Cerebellar nuclear complex (tissue), 1 donor: ENCODE data around the gene RANBP6.

Source experiments
- DNase-seq, 2 experiments: peaks; one replicate each; lab custom pipeline; 2025; lab: John Stamatoyannopoulos, UW

RANBP6 gene

DNA sequence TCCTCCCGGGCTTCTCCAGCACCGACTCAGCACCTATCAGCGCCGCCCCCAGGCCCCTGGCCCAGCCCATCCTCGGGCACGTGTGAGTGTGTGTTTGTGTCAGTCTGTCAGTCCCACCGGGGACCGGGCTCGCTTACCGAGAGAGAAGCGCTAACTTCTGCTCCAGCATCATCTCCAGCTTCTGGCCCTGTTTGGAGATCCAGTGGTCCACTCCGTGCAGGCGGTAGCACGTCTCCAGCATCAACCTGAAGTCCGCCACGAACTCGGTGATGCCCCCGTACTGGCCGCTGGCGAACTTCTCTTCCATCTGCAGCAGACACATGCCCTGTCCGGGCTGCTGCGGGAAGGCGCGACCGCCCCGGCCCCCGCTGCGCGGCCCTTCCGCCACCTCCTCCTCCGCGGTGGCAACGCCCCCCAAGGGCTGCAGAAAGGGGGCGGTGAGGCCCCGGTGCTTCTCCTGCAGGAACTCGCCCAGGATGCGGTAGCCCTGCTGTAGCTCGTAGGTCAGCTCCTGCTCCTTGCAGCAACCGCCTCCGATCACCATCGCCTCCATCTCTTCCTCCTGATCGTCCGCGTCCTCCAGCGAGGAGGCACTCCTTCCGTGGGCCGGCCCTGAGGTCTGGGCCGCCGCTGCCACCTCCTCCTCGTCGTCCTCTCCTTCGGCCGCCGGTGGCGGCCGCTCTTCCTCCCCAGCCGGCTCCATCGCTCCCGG is 8.2 kb downstream of the RANBP6 start:
- peak in 1 of 2 experiments; percentile 12 for DNase-seq

DNA sequence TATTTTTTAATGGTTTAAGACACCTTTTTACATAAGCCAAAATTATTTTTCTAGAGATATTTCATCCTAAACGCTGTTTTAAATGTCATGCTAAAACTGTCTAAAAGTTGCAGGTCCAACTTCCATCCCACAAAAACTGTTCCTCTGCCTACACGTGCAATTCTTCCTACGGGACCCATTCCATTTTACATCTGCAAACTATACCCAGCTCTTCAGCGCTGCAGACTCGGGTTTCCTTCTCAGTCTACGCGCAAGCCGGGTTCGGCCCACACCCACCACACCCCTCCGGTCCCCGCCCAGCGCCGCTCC is 8.7 kb downstream of the RANBP6 start:
- DNase-seq = no peak

DNA sequence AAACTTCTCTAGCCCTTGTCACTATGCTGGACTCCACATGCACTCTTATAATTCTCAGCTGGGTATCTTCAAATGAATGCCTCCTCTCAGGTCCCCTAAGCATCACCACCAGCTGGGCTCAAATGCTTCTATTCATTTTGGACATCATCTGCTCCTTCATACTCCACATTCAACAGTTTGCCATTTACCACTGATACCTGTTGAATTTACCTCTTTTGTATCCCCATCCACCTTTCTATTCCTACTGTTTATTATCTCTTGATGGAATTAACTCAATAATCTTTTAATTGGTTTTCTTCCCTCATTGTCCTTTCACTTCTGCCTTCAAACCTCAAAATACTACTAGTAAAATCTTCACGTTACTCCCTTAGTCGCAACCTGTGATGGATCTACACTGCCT is 14.5 kb downstream of the RANBP6 start:
- no peak for DNase-seq

DNA sequence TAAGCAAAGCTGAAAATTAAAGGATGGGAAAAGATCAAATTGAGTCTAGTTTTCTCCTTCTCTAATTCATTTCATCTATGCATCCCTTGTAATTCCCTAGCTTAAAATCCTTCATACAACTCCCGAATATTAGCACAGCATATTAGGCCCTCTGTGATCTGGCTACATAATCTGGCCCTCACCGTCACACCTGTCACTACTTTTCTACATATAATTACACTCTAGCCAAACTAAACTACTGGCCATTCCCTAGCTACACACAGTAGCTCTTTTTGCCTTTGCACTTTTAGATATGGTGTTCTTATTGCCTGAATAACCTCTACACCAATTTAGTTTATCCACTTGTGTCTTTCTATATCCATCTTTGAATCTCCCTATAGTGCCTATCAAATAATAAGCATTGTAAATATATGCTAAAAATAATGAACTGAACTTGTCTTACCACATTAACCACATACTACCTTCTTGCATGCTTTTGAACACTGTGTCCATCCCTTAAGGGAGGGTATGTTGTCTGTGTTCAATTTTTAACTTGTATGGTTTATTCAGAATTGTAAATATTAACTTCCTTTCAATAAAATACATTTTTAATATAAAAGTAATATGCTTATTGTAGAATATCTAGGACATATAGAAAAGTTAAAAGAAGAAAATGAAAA is 15.9 kb downstream of the RANBP6 start:
- DNase-seq = no peak

DNA sequence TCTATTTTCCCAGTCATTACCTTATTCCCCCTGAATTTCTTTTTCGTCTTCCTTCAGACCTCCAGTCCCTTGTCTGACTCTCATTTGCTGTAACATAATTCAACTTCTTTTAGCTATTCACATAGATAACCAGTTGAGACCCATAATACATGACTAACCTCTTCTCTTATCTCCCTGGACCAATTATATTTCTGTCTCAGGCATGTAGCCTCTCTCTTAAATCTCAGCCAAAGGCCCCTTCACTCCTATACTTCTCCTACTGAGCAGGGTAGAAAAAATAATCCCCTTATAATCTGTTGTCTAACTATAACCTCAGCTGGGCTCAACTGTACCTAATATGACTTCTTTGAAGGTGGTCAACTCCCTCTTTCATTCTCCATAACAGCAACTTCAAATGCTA is 20.9 kb downstream of the RANBP6 start:
- DNase-seq = no peak

DNA sequence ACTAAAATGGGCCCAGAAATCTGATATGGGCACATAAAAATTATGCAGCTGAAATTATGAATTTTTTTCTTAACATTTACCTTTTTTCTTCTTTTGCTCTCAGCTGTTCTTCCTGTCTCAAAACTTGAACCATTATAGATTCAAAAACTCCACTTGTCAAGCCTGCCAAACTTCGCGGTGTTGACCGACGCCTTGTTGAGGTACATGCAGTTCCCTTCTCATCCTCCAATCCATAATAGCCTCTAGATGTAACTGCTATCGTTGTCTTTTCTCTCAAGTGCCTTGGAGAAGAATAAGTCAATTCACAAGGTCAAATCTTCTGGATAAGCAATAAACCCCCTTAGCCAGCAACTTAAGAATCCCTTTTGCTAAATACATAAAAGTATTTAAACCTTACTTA is 27.2 kb downstream of the RANBP6 start:
- DNase-seq = no peak

DNA sequence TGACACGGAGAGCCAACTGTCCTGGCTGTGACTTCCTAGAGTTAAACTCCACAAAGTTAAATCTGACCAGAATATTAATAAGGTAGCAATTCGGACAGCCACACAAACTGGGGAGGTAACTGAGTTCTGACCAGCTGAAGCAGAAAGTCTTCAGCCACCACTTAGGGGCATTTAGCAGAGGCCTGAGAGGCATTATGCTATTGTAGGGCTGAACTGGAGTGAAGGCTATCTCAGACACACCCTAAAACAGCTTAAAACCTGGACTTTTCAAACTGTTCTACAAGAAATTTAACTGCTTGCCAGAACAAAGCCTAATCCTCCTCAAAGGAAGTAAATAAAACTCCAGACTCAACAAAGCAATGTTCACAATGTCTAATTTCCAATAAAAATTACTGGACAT is 32.4 kb downstream of the RANBP6 start:
- DNase-seq = no peak

DNA sequence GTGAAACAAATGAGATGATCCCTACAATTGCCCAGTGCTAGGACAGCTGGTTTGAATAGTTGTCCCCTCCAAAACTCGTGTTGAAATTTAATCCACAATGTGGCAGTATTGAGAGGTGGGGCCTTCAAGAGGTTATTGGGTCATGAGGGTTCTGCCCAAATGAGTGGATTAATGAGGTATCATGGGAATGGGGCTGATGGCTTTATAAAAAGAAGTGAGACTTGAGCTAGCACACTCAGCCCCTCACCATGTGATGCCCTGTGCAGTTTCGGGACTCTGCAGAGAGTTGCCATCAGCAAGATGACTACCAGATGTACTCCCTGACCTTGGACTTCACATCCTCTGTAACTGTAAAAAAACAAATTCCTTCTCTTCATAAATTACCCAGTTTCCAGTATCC is 33.1 kb downstream of the RANBP6 start:
- DNase-seq = no peak

DNA sequence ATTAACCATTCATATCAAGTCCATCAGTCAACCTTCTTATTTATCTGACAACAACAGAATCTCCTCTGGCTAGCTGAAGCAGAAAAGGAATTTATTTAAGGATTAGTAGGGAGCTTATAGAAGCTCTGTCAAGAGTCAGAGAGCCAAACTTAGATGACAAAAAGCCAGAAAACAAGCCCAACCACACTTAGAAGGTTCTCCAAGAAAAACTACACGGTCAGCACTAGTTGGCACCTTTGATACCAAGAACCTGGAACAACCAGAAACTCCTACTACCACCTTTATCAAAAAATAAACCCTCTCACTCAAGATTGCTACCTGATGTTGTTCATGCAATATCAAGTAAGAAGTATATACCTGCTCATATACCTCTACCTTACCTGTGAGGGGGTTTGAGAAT is 36.9 kb downstream of the RANBP6 start:
- DNase-seq = no peak

DNA sequence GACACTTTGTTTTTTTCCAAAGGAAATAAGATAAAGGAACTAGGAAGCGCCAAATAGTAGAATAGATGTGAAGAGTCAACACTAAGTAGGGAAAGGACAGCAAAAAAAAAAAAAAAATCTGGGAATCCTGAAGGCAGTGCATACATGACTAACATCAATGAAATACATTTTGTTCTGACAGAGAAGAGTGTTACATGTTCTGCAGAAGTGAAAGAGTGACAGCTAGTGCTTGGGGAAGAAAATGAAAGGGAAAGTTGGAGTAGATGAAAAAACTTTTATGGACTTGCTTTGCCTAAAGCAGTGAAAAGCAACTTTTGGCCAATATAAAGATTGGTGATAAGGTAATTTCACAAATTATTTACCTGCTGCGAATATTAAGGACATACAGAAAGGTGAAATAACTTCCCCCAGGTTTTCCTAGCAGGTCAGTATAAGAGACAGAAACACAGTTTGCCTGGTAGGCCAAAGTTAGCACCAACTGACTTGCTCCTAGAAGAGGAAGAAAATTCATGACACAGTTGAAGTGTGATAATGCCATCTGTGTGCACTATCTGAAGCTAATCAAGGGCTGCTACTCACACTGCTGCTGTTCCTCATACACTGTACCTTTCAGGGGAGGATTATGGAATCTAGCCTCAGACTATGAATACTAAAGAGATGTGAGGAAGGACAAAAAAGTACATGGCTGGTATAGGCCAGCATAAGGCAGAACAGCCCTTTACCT is 38.6 kb downstream of the RANBP6 start:
- no peak for DNase-seq

DNA sequence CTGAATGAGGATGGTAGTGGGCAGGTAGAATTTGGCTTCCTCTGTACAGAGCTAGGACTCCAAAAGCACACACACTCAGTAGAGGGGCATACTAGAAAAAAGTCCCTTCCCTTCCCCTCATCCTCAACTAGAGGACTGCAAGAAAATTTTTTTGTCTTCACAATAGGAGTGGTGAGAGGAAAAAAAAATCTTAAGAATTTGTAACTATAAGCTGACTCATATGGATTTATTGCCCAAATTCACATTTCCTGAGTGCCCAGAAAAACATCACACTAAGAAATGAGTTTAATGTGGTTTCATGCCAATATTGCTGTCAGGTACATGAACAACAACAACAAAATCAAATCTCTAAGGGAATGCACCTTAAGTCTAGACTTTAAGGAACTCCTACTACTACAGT is 43.7 kb downstream of the RANBP6 start:
- no peak for DNase-seq
